Stimulated activated memory B cell treated with anti-CD40 and anti-IgM and Interleukin-4, amounts not matched to agents 10 μg/mL and 1 μg/mL and 100 μg/mL, for 72 hours (primary cell): ENCODE data around the gene ZNF22.
A peak's percentile ranks its signal among the peaks of the same experiment; 100 is the strongest.

Source experiments
- ATAC-seq: fragments of 150-1000 bp; cut with Tn5 transposase; 2 replicates; pipeline ENCODE4 v1.10.0; 2021
- H3K27ac Mint-ChIP-seq: one replicate; pipeline ENCODE4 v1.8.0; 2022; ENCODE audit warnings: mild to moderate bottlenecking, mixed read lengths
- H3K27me3 Mint-ChIP-seq: one replicate; pipeline ENCODE4 v1.8.0; 2022; ENCODE audit warnings: mixed read lengths
- H3K36me3 Mint-ChIP-seq: one replicate; pipeline ENCODE4 v1.8.0; 2022; ENCODE audit warnings: mixed read lengths
- H3K4me1 Mint-ChIP-seq: one replicate; pipeline ENCODE4 v1.8.0; 2022; ENCODE audit warnings: mixed read lengths
- H3K4me3 Mint-ChIP-seq: one replicate; pipeline ENCODE4 v1.8.0; 2022; ENCODE audit warnings: mild to moderate bottlenecking, moderate library complexity, mixed read lengths
- H3K9me3 Mint-ChIP-seq: one replicate; pipeline ENCODE4 v1.8.0; 2022; ENCODE audit warnings: mixed read lengths

ZNF22 gene

DNA sequence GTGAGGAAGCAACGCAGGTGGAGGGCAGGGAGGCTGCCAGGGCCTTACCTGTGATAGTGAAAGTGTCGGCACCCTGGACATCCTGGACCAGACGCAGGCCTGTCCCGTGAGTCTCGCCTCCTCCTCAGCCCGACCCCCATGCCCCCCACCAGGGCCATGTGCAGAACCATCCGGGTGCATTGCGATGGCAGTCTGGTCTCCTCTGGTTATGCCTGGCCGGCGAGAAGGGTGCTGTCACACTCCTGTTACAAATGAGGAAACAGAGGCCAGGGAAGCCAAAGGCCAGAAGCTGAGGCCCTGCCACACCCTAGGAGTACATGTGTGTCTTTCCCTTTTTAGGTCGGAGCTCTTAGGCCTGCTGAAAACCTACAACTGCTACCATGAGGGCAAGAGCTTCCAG lies 29.3 kb upstream of the ZNF22 start:
- no peak overlapping the region for H3K4me3 Mint-ChIP-seq
- no peaks in the 10 kb centered on the region for H3K36me3 Mint-ChIP-seq
- H3K27ac Mint-ChIP-seq = no peak overlapping the region
- no peaks in the 10 kb centered on the region for H3K27me3 Mint-ChIP-seq
- ATAC-seq = no peak
- H3K4me1 Mint-ChIP-seq = peaks cover 41% of the 10 kb centered on the region
- H3K9me3 Mint-ChIP-seq = no peaks in the 10 kb centered on the region

DNA sequence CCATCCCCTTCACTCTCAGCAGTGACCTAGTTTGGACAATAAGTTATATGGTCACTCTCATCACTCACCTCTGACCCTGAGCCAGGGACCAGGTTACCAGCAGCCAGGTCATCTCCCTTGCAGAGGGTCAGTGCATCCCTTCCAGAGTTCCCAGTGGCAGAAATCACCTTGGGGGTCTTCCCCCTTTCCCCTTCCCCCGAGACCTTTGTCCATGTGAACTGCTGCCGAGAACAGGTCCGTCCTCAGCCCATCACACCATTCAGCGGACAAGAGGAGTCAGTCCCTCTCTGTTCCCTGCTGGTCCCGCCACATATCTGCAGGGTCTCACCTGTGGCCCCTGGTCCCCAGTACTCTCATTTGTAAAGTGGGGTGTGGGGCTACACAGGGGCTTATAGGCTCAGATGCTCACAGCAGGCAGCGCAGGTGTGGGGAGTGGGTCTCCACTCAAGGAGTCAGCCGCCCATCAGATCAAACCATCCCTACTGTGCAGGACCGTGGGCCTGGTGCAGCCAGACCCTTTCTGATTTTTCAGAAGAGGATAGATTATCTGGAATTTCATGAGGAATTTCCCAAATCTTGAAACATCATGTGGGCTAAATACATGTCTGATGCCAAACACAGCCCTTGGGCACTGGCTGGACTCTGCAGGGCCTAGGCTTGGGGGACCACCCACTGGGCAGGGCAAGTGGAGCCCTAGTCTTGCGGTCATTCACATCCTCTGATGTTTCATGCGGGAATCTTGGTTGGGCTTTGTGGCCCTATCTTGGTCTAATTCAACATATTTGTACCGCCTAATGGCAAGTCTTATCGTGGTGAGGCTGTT lies 28.6 kb upstream of the ZNF22 start:
- Mint-ChIP-seq H3K36me3 (no peaks in the 10 kb centered on the region), H3K27ac (no peak overlapping the region), H3K27me3 (peaks cover 5% of the 10 kb centered on the region), H3K4me3 (no peak overlapping the region), H3K9me3 (no peaks in the 10 kb centered on the region), H3K4me1 (peaks cover 40% of the 10 kb centered on the region)
- ATAC-seq = no peak

- Mint-ChIP-seq H3K36me3 (no peaks in the 10 kb centered on the region), H3K27me3 (peaks cover 9% of the 10 kb centered on the region), H3K9me3 (no peaks in the 10 kb centered on the region), H3K27ac (peak overlapping the region; percentile 82), H3K4me1 (peaks cover 32% of the 10 kb centered on the region), H3K4me3 (no peak overlapping the region)
- no peak for ATAC-seq
Measured at GRCh38 chr10:44972874-44973306, 27.8 kb upstream of the ZNF22 start.

GRCh38 chr10:44973323-44974081 lies 27.2 kb upstream of the ZNF22 start:
- peak overlapping the region; percentile 82 for H3K27ac Mint-ChIP-seq

DNA sequence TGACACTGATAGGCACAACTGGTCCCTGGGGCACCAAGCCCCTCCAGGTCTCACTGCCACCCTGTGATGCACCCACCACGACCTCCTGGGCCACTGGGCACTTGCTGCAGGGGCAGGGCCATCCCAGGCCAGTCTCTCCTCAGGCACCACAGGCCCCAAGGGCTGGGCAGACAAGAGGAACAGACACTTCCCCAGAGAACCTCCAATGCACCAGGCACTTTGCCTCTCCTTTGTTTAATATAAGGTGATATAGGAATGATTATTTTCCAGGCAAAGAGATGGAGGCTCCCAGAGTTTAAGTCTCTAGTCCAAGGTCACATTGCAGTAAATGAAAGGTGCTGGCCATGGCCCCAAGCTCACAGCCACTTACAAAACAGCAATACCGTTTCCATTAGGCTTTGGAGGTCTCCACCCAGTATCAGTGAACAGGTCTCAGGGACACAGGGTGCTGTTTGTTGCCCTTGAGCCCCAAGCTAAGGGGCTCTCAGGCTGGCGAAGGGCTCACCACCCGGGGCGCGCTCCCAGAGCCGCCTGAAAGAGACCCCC lies 26.6 kb upstream of the ZNF22 start:
- no peaks in the 10 kb centered on the region for H3K9me3 Mint-ChIP-seq
- H3K36me3 Mint-ChIP-seq = no peaks in the 10 kb centered on the region
- peak overlapping the region; percentile 75 for H3K4me3 Mint-ChIP-seq
- H3K27ac Mint-ChIP-seq = peak overlapping the region; percentile 82
- ATAC-seq = peak; percentile 13
- peaks cover 9% of the 10 kb centered on the region for H3K27me3 Mint-ChIP-seq
- peaks cover 19% of the 10 kb centered on the region for H3K4me1 Mint-ChIP-seq

More at GRCh38 chr10:44973323-44974081, 27.2 kb upstream of the ZNF22 start:
- ATAC-seq = peak; percentile 26
- H3K27me3 Mint-ChIP-seq = peaks cover 9% of the 10 kb centered on the region
- no peaks in the 10 kb centered on the region for H3K36me3 Mint-ChIP-seq
- H3K4me3 Mint-ChIP-seq = peak overlapping the region; percentile 35
- H3K4me1 Mint-ChIP-seq = peaks cover 26% of the 10 kb centered on the region
- H3K9me3 Mint-ChIP-seq = no peaks in the 10 kb centered on the region

DNA sequence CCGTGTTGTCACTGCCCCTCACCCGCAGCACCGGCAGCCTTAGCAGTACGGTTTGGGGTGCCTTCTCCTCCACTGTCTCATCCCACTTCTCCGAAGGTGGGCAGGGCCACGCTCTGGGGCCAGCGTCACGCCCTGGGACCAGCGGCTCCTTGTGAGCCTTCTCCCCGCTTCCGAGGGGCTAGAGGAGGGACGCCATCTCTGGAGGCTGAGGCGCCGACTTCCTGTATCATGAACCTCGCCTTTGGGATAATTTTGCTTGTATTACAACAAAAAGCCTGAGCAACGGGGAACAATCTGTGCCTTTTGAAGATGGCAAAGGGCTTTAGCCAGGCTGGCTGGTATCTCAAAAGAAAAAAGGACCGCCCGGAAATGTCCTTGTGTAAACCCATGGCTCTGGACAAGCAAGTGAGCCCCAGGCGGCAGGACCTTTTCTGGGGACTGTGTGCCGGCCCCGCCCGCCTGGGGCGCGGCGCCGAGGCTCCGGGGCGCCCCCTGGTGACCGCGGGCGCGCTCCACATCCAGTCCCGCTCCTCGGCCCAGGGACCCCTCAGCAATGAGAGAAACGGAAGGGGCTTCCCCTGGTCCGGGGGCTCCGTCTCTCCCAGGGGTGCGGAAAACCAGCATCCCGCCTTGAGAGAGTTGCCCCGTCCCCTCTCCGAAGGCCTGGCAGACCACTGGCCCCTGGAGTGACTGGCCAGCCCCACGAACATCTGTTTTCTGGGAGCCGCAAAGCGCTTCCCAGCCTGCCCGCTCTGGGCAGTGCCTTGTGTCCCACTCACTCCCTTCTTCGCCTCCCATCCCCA lies 25.9 kb upstream of the ZNF22 start:
- peaks cover 19% of the 10 kb centered on the region for H3K4me1 Mint-ChIP-seq
- peak; percentile 87 for ATAC-seq
- peaks cover 9% of the 10 kb centered on the region for H3K27me3 Mint-ChIP-seq
- peak overlapping the region; percentile 75 for H3K4me3 Mint-ChIP-seq
- H3K9me3 Mint-ChIP-seq = no peaks in the 10 kb centered on the region
- peak overlapping the region; percentile 82 for H3K27ac Mint-ChIP-seq
- no peaks in the 10 kb centered on the region for H3K36me3 Mint-ChIP-seq

- no peak for ATAC-seq
Measured at GRCh38 chr10:44975431-44976331, 25.0 kb upstream of the ZNF22 start.

GRCh38 chr10:44976352-44977198 lies 24.1 kb upstream of the ZNF22 start:
- H3K9me3 Mint-ChIP-seq = no peaks in the 10 kb centered on the region
- H3K4me3 Mint-ChIP-seq = no peak overlapping the region
- peak overlapping the region; percentile 19 for H3K27ac Mint-ChIP-seq
- H3K36me3 Mint-ChIP-seq = no peaks in the 10 kb centered on the region
- ATAC-seq = no peak
- H3K4me1 Mint-ChIP-seq = peaks cover 19% of the 10 kb centered on the region
- peaks cover 9% of the 10 kb centered on the region for H3K27me3 Mint-ChIP-seq

More at GRCh38 chr10:44975431-44976331, 25.0 kb upstream of the ZNF22 start:
- Mint-ChIP-seq H3K4me3 (no peak overlapping the region), H3K4me1 (peaks cover 19% of the 10 kb centered on the region), H3K27me3 (peaks cover 9% of the 10 kb centered on the region), H3K36me3 (no peaks in the 10 kb centered on the region), H3K9me3 (no peaks in the 10 kb centered on the region), H3K27ac (peak overlapping the region; percentile 82)

DNA sequence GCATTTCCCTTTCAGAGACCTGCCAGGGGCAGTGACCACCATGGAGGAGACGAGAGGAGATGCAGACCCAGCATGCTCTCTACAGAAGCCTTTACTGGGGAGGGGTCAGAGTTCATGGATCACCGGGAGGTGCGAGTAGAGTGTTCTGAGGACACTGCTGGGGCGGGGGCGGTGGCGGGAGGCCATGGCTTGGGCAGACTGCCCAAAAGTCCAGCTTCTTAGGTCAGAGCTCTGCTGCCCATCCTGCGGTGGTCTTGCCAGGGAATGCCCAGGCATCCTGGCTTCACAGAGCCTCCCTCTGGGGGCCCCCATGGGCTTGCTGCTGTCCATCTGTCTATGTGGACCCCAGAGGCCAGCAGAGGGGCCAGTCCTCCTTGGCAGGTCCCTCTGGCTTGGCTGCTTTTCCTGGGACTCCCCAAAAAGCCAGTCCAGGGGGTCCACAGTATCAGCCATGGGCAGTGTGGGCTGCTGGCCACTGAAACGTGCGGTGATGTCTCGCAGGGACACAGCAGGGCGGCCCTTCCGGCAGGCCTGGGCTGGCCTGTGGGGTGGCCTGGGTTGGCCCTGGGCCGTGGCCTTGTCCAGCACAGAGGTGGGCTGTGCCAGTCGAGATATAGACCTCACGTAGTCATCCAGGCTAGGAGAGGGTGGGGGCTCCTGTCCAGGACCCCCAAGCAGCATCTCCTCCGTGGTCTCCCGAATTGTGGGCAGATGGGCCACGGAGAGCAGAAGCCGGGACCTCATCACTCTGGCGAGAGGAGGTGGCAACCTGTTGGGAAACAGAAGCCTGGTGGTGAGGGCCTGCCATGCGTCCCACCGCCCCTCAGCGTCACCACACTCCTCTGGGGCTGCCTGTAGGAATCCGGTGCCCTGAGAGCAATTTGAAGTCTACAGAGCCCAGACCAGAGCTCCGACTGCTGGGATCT lies 23.2 kb upstream of the ZNF22 start:
- H3K4me3 Mint-ChIP-seq = no peak overlapping the region
- peaks cover 9% of the 10 kb centered on the region for H3K27me3 Mint-ChIP-seq
- ATAC-seq = no peak
- peaks cover 18% of the 10 kb centered on the region for H3K4me1 Mint-ChIP-seq
- H3K36me3 Mint-ChIP-seq = no peaks in the 10 kb centered on the region
- no peaks in the 10 kb centered on the region for H3K9me3 Mint-ChIP-seq
- no peak overlapping the region for H3K27ac Mint-ChIP-seq

GRCh38 chr10:44978213-44978569 lies 22.5 kb upstream of the ZNF22 start:
- peaks cover 12% of the 10 kb centered on the region for H3K4me1 Mint-ChIP-seq
- no peak for ATAC-seq
- H3K27me3 Mint-ChIP-seq = peaks cover 9% of the 10 kb centered on the region
- no peaks in the 10 kb centered on the region for H3K36me3 Mint-ChIP-seq
- no peak overlapping the region for H3K4me3 Mint-ChIP-seq
- no peaks in the 10 kb centered on the region for H3K9me3 Mint-ChIP-seq
- no peak overlapping the region for H3K27ac Mint-ChIP-seq

DNA sequence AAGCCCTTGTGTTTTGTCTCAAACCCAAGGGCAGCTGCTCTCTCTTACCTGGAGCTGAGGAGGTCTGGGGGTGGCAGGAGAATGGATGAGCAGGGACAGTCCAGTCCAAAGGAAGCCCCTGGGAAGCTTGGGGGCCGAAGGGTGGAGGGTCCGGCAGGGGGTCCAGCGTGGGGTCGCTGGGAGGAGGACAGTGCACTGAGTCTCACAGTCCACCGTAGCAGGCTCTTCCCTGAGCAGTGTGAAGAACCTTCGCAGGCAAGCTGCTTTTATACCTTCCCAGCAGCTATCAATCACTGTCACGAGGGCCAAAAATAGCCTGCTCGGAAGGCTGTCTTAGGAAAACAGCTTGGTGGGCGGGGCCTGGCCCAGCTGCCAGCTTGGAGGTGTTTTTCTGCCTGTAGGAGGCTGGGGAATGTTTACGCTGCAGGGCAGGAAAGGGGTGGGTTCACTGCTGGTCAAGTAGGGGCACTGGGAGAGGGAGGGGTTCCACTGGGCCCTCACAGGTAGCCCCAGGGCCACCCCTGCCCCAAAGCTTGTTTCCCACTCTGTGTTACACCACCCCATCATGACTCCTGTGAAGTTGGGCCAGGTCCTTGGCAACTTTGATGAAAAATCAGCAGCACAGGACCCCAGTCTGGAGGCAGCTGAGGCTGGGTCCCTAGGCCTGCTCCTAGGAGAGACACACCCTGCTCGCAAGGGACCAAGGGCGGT lies 22.0 kb upstream of the ZNF22 start, which contains the start of gene DEPP1:
Gene DEPP1, minus strand, starts transcription at position 240 of the 711 bp plus-strand sequence. CDS start 779 bp downstream, outside the sequence.
- no peaks in the 10 kb centered on the region for H3K9me3 Mint-ChIP-seq
- H3K4me1 Mint-ChIP-seq = peaks cover 6% of the 10 kb centered on the region
- ATAC-seq = no peak
- no peak within 1 kb of the TSS for H3K27ac Mint-ChIP-seq
- H3K36me3 Mint-ChIP-seq = no peaks in the 10 kb centered on the region
- no peak within 1 kb of the TSS for H3K4me3 Mint-ChIP-seq
- peaks cover 9% of the 10 kb centered on the region for H3K27me3 Mint-ChIP-seq
